Caco-2 (cell line): ENCODE measurements around the gene PAX5. TPM values are rescaled to one million over a fixed set of nuclear protein-coding genes. Genes with fewer than 3 reads are reported as not detected.

Source experiments
- BruUV-seq: library from RNA; stranded (reverse); fragments of 400-500 nt; replicated peaks from 2 replicates; lab custom pipeline; 2021; lab: Mats Ljungman, UMichigan
- CTCF ChIA-PET: fragments of 300-600 bp; sonication (Branson Sonifier 250); formaldehyde crosslinking; loops from one replicate; lab custom pipeline; 2022; ENCODE audit warnings: antibody characterized with exemption; lab: Charles Lee
- POLR2A ChIA-PET: fragments of 300-600 bp; sonication (Branson Sonifier 250); formaldehyde crosslinking; loops from one replicate; lab custom pipeline; 2022; ENCODE audit warnings: antibody characterized with exemption; lab: Charles Lee
- DNase-seq, 2 experiments: peaks; one replicate each; pipeline versions ENCODE4 v3.0.0 to v3.0.0-alpha.2; 2020 to 2022
- H3K27me3 ChIP-seq: replicated peaks from 2 replicates; pipeline ENCODE4 v1.6.0; 2011; ENCODE audit warnings: low read length; ENCODE audit not compliant: control insufficient read depth, insufficient read depth
- H3K36me3 ChIP-seq: 2 replicates; pipeline ENCODE4 v1.5.1; 2011; ENCODE audit warnings: low read length; ENCODE audit not compliant: control insufficient read depth, insufficient read depth
- H3K4me1 ChIP-seq: fragments of 250-450 bp; sonication (Bioruptor Pico); 2 replicates; pipeline ENCODE4 v1.5.1; 2020; ENCODE audit warnings: mild to moderate bottlenecking
- H3K4me3 ChIP-seq: 2 replicates; pipeline ENCODE4 v1.5.1; 2011; ENCODE audit warnings: low read depth, mild to moderate bottlenecking, control low read depth, low read length
- H3K9me3 ChIP-seq: fragments of 250-450 bp; sonication (Bioruptor Pico); 2 replicates; pipeline ENCODE4 v1.5.1; 2020; ENCODE audit warnings: mild to moderate bottlenecking, moderate library complexity
- H3K27ac Mint-ChIP-seq: one replicate; pipeline ENCODE4 v1.8.0; 2022; ENCODE audit warnings: mixed read lengths; ENCODE audit not compliant: unreplicated experiment
- H3K27me3 Mint-ChIP-seq: one replicate; pipeline ENCODE4 v1.8.0; 2022; ENCODE audit warnings: mixed read lengths; ENCODE audit not compliant: insufficient read depth, unreplicated experiment
- H3K36me3 Mint-ChIP-seq: one replicate; pipeline ENCODE4 v1.8.0; 2022; ENCODE audit warnings: mild to moderate bottlenecking, mixed read lengths; ENCODE audit not compliant: insufficient read depth, unreplicated experiment
- H3K4me1 Mint-ChIP-seq: one replicate; pipeline ENCODE4 v1.8.0; 2022; ENCODE audit warnings: low read depth, mixed read lengths; ENCODE audit not compliant: unreplicated experiment
- H3K4me3 Mint-ChIP-seq: one replicate; pipeline ENCODE4 v1.8.0; 2022; ENCODE audit warnings: mild to moderate bottlenecking, moderate library complexity, mixed read lengths; ENCODE audit not compliant: unreplicated experiment
- H3K9me3 Mint-ChIP-seq: one replicate; pipeline ENCODE4 v1.8.0; 2022; ENCODE audit warnings: mixed read lengths; ENCODE audit not compliant: unreplicated experiment
- CTCF ChIP-seq, 2 experiments: fragments of 200-600 bp in 1 of 2; IDR thresholded peaks; 1 replicate in 1 of 2; 2 replicates in 1 of 2; pipeline versions ENCODE4 v1.5.1 to v1.8.0; 2011 to 2022; ENCODE audit warnings: antibody characterized with exemption in 1 of 2, control low read depth in 1 of 2, inconsistent platforms in 1 of 2, low read depth in 1 of 2, low read length in 1 of 2, mild to moderate bottlenecking in 1 of 2, moderate library complexity in 1 of 2; ENCODE audit not compliant: insufficient read depth in 1 of 2, severe bottlenecking in 1 of 2, unreplicated experiment in 1 of 2
- intact Hi-C: fragments of 100-400 bp; cut with micrococcal nuclease; formaldehyde crosslinking; loops from one replicate; pipeline ENCODE4 v1.10.0; 2022; ENCODE audit not compliant: unreplicated experiment
- total RNA-seq: library from RNA; stranded (reverse); gene quantifications from 2 replicates; pipeline ENCODE4 v1.2.3, GENCODE V29; 2022

PAX5 gene
- total RNA-seq, 1 experiment from 2014 or later: not detected

GRCh38 chr9:36828611-36829013 lies 205.5 kb downstream of the PAX5 start:
- Mint-ChIP-seq H3K9me3 (no peaks in the 10 kb centered on the region), H3K4me3 (no peak overlapping the region), H3K27me3 (no peaks in the 10 kb centered on the region), H3K4me1 (peaks cover 6% of the 10 kb centered on the region), H3K36me3 (no peaks in the 10 kb centered on the region), H3K27ac (no peak overlapping the region)
- no TSS peak for BruUV-seq
- ChIA-PET POLR2A (no interaction called here), CTCF (no interaction called here)
- intact Hi-C loops: no loop called here
- H3K4me1 ChIP-seq: peaks cover 9% of the 10 kb centered on the region
- H3K9me3 ChIP-seq: no peaks in the 10 kb centered on the region
- TF ChIP-seq CTCF (IDR thresholded peaks at IDR 0.05; ENCODE audit: insufficient read depth in 1 of 2, low read depth in 1 of 2, low read length in 1 of 2, severe bottlenecking in 1 of 2, unreplicated experiment in 1 of 2): no peak
- no peak for DNase-seq
- no peaks in the 10 kb centered on the region for H3K36me3 ChIP-seq
- H3K4me3 ChIP-seq: no peak overlapping the region
- no peaks in the 10 kb centered on the region for H3K27me3 ChIP-seq

GRCh38 chr9:36827593-36827992 lies 206.5 kb downstream of the PAX5 start:
- no peak overlapping the region for H3K4me3 Mint-ChIP-seq
- peaks cover 9% of the 10 kb centered on the region for H3K4me1 ChIP-seq
- TF ChIP-seq CTCF (IDR thresholded peaks at IDR 0.05; ENCODE audit: insufficient read depth in 1 of 2, low read depth in 1 of 2, low read length in 1 of 2, severe bottlenecking in 1 of 2, unreplicated experiment in 1 of 2): no peak
- ChIA-PET CTCF (no interaction called here), POLR2A (no interaction called here)
- no peaks in the 10 kb centered on the region for H3K27me3 ChIP-seq
- H3K36me3 Mint-ChIP-seq: no peaks in the 10 kb centered on the region
- DNase-seq: peak in 1 of 2 experiments; percentile 63
- H3K27me3 Mint-ChIP-seq: no peaks in the 10 kb centered on the region
- intact Hi-C loops: no loop called here
- H3K4me1 Mint-ChIP-seq: peaks cover 6% of the 10 kb centered on the region
- BruUV-seq: no TSS peak
- no peak overlapping the region for H3K27ac Mint-ChIP-seq
- H3K4me3 ChIP-seq: no peak overlapping the region
- H3K36me3 ChIP-seq: no peaks in the 10 kb centered on the region
- H3K9me3 ChIP-seq: no peaks in the 10 kb centered on the region
- H3K9me3 Mint-ChIP-seq: no peaks in the 10 kb centered on the region

GRCh38 chr9:36826581-36826980 lies 207.5 kb downstream of the PAX5 start:
- POLR2A ChIA-PET: no interaction called here
- Mint-ChIP-seq H3K4me3 (no peak overlapping the region), H3K27ac (no peak overlapping the region), H3K36me3 (no peaks in the 10 kb centered on the region), H3K9me3 (no peaks in the 10 kb centered on the region), H3K27me3 (no peaks in the 10 kb centered on the region), H3K4me1 (no peaks in the 10 kb centered on the region)
- no peak for TF ChIP-seq CTCF (IDR thresholded peaks at IDR 0.05; ENCODE audit: insufficient read depth in 1 of 2, low read depth in 1 of 2, low read length in 1 of 2, severe bottlenecking in 1 of 2, unreplicated experiment in 1 of 2)
- Histone ChIP-seq H3K27me3 (no peaks in the 10 kb centered on the region), H3K36me3 (no peaks in the 10 kb centered on the region), H3K4me1 (peaks cover 9% of the 10 kb centered on the region), H3K4me3 (no peak overlapping the region), H3K9me3 (no peaks in the 10 kb centered on the region)
- BruUV-seq: no TSS peak
- CTCF ChIA-PET: no interaction called here
- intact Hi-C loops: no loop called here
- no peak for DNase-seq
